ENCODE data around the gene OTOP3.

GRCh38 chr17:74898376-74898946 lies 37.2 kb upstream of the OTOP3 start:
- TF ChIP-seq CTCF (IDR thresholded peaks at IDR 0.05 in 8 of 11, conservative IDR thresholded peaks at IDR 0.05 in 3 of 11): no peak
- TF ChIP-seq POLR2A (IDR thresholded peaks at IDR 0.05): no peak
